Choroid plexus epithelial cell (primary cell): Measurements from ENCODE around the gene RASGRP1.

Experiments used
- DNase-seq: peaks from one replicate; pipeline ENCODE4 v3.0.0-alpha.2; 2010; ENCODE audit warnings: low read depth
- H3K4me3 ChIP-seq: 2 replicates; pipeline ENCODE4 v1.5.1; 2011; ENCODE audit warnings: low read depth, mild to moderate bottlenecking, control low read depth, low read length, moderate library complexity
- CTCF ChIP-seq: conservative IDR thresholded peaks from 2 replicates; pipeline ENCODE4 v1.5.1; 2011; ENCODE audit warnings: low read depth, mild to moderate bottlenecking, control low read depth, inconsistent platforms, low read length, moderate library complexity

The RASGRP1 gene

GRCh38 chr15:38533416-38533915 is 31.1 kb downstream of the RASGRP1 start:
- DNase-seq, result no peak
- no peak for TF ChIP-seq CTCF
- H3K4me3 ChIP-seq, result no peak overlapping the region

- TF ChIP-seq CTCF, result no peak
- H3K4me3 ChIP-seq, result no peak overlapping the region
- no peak for DNase-seq
Measured at GRCh38 chr15:38532728-38533127, 31.9 kb downstream of the RASGRP1 start.

- peak; percentile 36 for DNase-seq
- TF ChIP-seq CTCF, result no peak
Measured at GRCh38 chr15:38531509-38531908, 33.1 kb downstream of the RASGRP1 start.

GRCh38 chr15:38530113-38530512 is 34.5 kb downstream of the RASGRP1 start:
- TF ChIP-seq CTCF, result no peak
- H3K4me3 ChIP-seq, result no peak overlapping the region
- no peak for DNase-seq

More at GRCh38 chr15:38531509-38531908, 33.1 kb downstream of the RASGRP1 start:
- no peak overlapping the region for H3K4me3 ChIP-seq

- H3K4me3 ChIP-seq, result no peak overlapping the region
- peak; percentile 46 for DNase-seq
- TF ChIP-seq CTCF, result no peak
Measured at GRCh38 chr15:38528294-38528693, 36.3 kb downstream of the RASGRP1 start.

GRCh38 chr15:38526158-38526557 is 38.5 kb downstream of the RASGRP1 start:
- H3K4me3 ChIP-seq, result no peak overlapping the region
- DNase-seq, result no peak
- TF ChIP-seq CTCF, result no peak

- no peak for DNase-seq
- H3K4me3 ChIP-seq, result no peak overlapping the region
- no peak for TF ChIP-seq CTCF
Measured at GRCh38 chr15:38525489-38525888, 39.1 kb downstream of the RASGRP1 start.
